Psoas muscle (tissue), 8 donors: ENCODE results near the gene HES2. TPM values are rescaled to one million over a fixed set of nuclear protein-coding genes. Genes with fewer than 3 reads are reported as not detected.

ENCODE experiments used
- ATAC-seq, 4 donors: fragments of 200-7000 bp; cut with Tn5 transposase; one replicate each; pipeline ENCODE4 v1.9.1; 2020; ENCODE audit warnings: moderate library complexity in 3 of 4, mild to moderate bottlenecking in 2 of 4
- DNase-seq, 2 donors: peaks; one replicate each; pipeline ENCODE4 v3.0.0-alpha.2; 2020
- H3K27ac ChIP-seq: fragments of 200-600 bp; one replicate; pipeline ENCODE4 v1.8.0; 2022
- H3K27me3 ChIP-seq, 3 donors: fragments of 200-600 bp in 1 of 3; one replicate each; pipeline versions ENCODE4 v1.6.1 to v1.8.0; 2013 to 2022; ENCODE audit warnings: low read length in 2 of 3, mild to moderate bottlenecking in 2 of 3, moderate library complexity in 1 of 3; ENCODE audit not compliant: insufficient read depth in 3 of 3
- H3K36me3 ChIP-seq, 2 donors: fragments of 200-600 bp in 1 of 2; one replicate each; pipeline versions ENCODE4 v1.6.1 to v1.8.0; 2013 to 2022; ENCODE audit warnings: low read depth in 1 of 2, mild to moderate bottlenecking in 1 of 2, moderate library complexity in 1 of 2; ENCODE audit not compliant: insufficient read depth in 1 of 2
- H3K4me1 ChIP-seq: fragments of 200-600 bp; one replicate; pipeline ENCODE4 v1.8.0; 2022
- H3K4me3 ChIP-seq: fragments of 200-600 bp; one replicate; pipeline ENCODE4 v1.8.0; 2022; ENCODE audit warnings: mild to moderate bottlenecking
- H3K9me3 ChIP-seq: fragments of 200-600 bp; one replicate; pipeline ENCODE4 v1.8.0; 2022
- CTCF ChIP-seq: fragments of 200-600 bp; IDR thresholded peaks from one replicate; pipeline ENCODE4 v1.8.0; 2022; ENCODE audit warnings: antibody characterized with exemption
- WGBS, 3 donors: extraction: QIAGEN DNeasy Blood & Tissue Kit; methylation state at CpG; one replicate each; pipeline versions ENCODE4 v1.1.6 to v1.1.7; 2013; 5-methylcytosine and 5-hydroxymethylcytosine counted together
- intact Hi-C, 2 donors: fragments of 100-400 bp; cut with DNase I; formaldehyde crosslinking; loops; one replicate each; pipeline versions ENCODE4 v1.11.0 to v1.14.2; 2022
- polyA plus RNA-seq, 3 donors: library from polyadenylated mRNA; stranded (reverse); fragments of 200-250 nt; gene quantifications; one replicate each; pipeline ENCODE4 v1.2.3, GENCODE V29; 2013
- total RNA-seq, 4 donors: library from RNA; stranded (reverse); fragmentation: NEBNext Ultra II Directional in 2 of 4; extraction: Animal tissue kit (Norgen Biotek cat#: 25700) in 2 of 4; gene quantifications; one replicate each; pipeline versions ENCODE4 v1.2.1 to v1.2.4, GENCODE V29; 2021 to 2023
- donor health status: healthy with polysubstance abuse.
- donor health status: DM: no; HTN: no; CAD: no; lungs with moderate emphysema.
- donor health status: Bipolar disorder and iron deficiency.
- donor health status: healthy.
- donor health status: DM: yes; HTN: yes; CAD: no.
- donor health status: DM: no; HTN: no; CAD: no.
- donor health status: DM: no; HTN: no; CAD: no.
- donor health status: DM: yes; HTN: yes; CAD: no.

The HES2 gene
- total and polyA plus RNA-seq, 7 donors, result 0.06 to 0.13 TPM; not detected in 5

DNA sequence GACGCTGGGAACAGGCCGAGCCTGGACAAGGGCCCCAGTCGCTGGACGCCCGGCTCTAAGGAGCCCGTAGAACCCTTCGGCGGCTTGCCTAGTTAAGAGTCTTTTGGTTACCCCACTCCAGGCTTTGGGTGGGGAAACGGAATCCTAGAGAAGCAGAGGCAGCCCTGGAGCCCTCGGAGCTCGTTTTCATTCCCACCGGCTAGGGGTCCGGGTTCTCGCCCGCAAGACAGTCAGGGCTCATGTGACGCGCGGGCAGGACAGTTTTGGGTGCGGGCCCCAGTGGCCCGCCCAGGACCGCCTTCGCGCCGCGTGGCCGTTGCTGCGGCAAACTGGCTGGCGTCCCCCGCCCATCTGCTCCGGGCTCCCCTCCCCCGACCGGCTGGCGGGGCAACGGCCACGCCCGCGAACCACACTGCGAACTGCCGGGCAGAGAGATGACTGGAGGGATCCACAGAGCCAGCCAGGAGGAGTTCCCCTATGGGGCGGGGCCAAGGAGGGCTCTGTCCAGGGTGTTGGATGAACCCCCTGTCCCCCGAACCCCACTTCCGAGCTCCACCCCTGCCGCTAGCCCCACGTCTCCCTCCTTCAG, 829 bp upstream of the HES2 start:
- Histone ChIP-seq H3K27ac (no peak overlapping the region), H3K4me3 (peak overlapping the region; percentile 55), H3K4me1 (peaks cover 21% of the 10 kb centered on the region), H3K36me3 (no peaks in the 10 kb centered on the region), H3K9me3 (no peaks in the 10 kb centered on the region), H3K27me3 (peaks cover 0 to 97% (median 55%) of the 10 kb centered on the region in 3 donors)
- 5 to 6% (median 6%) methylated on average over 37 to 44 of the region's 44 CpGs for WGBS, 3 donors
- DNase-seq (no peak), ATAC-seq (no peak)
- intact Hi-C loops, result no loop called here
- TF ChIP-seq CTCF, result no peak

- TF ChIP-seq CTCF, result no peak
Measured at GRCh38 chr1:6419397-6419803, 319 bp downstream of the HES2 start.

GRCh38 chr1:6418668-6419396, 887 bp downstream of the HES2 start:
- H3K4me1 ChIP-seq, result peaks cover 21% of the 10 kb centered on the region
- DNase-seq (no peak), ATAC-seq (no peak)
- no peaks in the 10 kb centered on the region for H3K36me3 ChIP-seq
- H3K27ac ChIP-seq, result no peak overlapping the region
- no peaks in the 10 kb centered on the region for H3K9me3 ChIP-seq
- intact Hi-C loops, result no loop called here
- TF ChIP-seq CTCF, result no peak
- H3K4me3 ChIP-seq, result no peak overlapping the region
- peaks cover 0 to 98% (median 46%) of the 10 kb centered on the region in 3 donors for H3K27me3 ChIP-seq
- WGBS, 3 donors, result 4 to 7% (median 4%) methylated on average over 49 to 69 of the region's 69 CpGs

More at GRCh38 chr1:6419397-6419803, 319 bp downstream of the HES2 start:
- no peaks in the 10 kb centered on the region for H3K36me3 ChIP-seq
- DNase-seq (no peak), ATAC-seq (no peak)
- peaks cover 21% of the 10 kb centered on the region for H3K4me1 ChIP-seq
- H3K27me3 ChIP-seq, result peaks cover 0 to 98% (median 51%) of the 10 kb centered on the region in 3 donors
- no peaks in the 10 kb centered on the region for H3K9me3 ChIP-seq
- peak overlapping the region; percentile 55 for H3K4me3 ChIP-seq
- no peak overlapping the region for H3K27ac ChIP-seq
- intact Hi-C loops, result no loop called here
- WGBS, 3 donors, result 1 to 3% (median 2%) methylated on average over 39 to 48 of the region's 48 CpGs

- 47 to 53% (median 49%) methylated on average over 8 of the region's 8 CpGs for WGBS, 3 donors
- no peak overlapping the region for H3K4me3 ChIP-seq
- H3K27ac ChIP-seq, result no peak overlapping the region
- peaks cover 18% of the 10 kb centered on the region for H3K4me1 ChIP-seq
- H3K9me3 ChIP-seq, result no peaks in the 10 kb centered on the region
- peaks cover 0 to 97% (median 43%) of the 10 kb centered on the region in 3 donors for H3K27me3 ChIP-seq
- no peaks in the 10 kb centered on the region for H3K36me3 ChIP-seq
- intact Hi-C loops, result no loop called here
- no peak for DNase-seq
- TF ChIP-seq CTCF, result no peak
- no peak for ATAC-seq
Measured at GRCh38 chr1:6417961-6418667, 1.6 kb downstream of the HES2 start.
